HG03565 (cell line): ENCODE data around the gene SMTN.
"Not testable (repeated sequence)": the region's sequence is repeated elsewhere in the genome, so short reads cannot be mapped to it uniquely, and the experiment has no call there.

Experiments
- ATAC-seq: cut with Tn5 transposase; IDR thresholded peaks from one replicate; pipeline ENCODE4 v1.9.1; 2021; ENCODE audit warnings: mild to moderate bottlenecking, moderate library complexity; ENCODE audit not compliant: unreplicated experiment

The SMTN gene

DNA sequence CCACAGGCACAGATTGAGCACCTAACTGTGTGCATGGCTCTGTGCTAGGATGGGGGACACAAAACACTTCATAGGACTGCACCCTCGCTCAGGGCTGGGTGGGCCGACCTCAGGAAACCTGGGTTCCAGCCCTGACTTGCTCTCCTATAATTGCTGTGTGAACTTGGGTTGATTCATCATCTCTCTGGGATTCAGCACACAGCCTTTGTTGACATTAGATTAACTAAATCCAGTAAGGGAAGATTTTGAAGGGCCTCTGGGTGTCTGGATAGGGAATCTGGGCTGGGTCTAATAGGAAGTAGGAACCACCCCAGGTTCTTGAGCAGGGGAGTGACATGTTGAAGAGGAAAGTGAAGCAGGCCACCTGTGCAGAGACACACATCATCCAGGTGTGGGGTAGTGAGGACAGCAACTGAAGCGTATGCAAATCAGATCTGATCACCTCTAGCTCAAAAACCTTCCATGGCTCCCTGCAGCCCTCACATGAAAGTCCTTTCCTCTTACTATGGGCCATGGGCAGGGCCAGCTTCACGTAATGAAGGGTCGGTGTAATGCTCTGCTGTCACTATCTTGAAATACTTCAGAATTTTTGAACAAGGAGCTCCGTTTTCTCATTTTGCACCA, 11.3 kb upstream of the SMTN start:
- ATAC-seq: not testable (repeated sequence)

DNA sequence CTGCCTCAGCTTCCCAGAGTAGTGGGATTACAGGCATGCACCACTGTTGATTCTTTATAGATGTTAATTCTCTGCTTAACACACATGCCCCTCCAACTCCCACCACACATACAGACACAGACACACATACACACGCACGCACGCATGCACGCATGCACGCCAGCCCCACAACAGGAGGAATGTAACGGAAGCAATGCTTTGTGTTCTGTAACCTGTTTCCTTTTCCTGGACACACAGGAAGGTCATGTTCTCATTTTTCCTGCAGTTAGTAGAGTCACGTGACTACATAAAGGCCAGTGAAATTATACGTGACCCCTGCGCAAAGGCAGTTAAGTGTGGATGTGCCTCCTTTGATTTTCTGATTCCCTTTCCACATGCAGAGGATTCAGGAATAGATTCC, 8.0 kb upstream of the SMTN start:
- not testable (repeated sequence) for ATAC-seq

GRCh38 chr22:31073545-31074145, 7.5 kb upstream of the SMTN start:
- not testable (repeated sequence) for ATAC-seq

DNA sequence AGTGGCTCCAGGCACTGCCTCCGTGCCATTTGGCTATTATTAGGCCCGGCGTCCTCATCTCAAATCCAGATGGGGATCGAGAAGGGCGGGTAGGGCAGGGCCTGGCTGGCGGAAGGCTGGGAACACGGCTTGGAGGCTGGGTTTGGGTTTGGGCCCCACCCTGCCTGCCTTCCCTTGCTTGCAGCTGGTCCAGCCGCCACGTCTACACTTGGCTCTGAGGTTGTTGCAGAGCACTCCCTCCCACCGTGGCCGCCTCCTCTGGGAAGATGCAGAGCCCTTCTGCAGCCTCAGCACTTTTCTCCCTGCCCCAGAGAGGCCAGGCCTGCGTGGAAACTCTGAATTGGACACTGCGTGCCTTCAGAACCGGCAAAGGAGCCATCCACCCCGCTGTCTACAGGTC, 5.2 kb upstream of the SMTN start:
- ATAC-seq: no peak

DNA sequence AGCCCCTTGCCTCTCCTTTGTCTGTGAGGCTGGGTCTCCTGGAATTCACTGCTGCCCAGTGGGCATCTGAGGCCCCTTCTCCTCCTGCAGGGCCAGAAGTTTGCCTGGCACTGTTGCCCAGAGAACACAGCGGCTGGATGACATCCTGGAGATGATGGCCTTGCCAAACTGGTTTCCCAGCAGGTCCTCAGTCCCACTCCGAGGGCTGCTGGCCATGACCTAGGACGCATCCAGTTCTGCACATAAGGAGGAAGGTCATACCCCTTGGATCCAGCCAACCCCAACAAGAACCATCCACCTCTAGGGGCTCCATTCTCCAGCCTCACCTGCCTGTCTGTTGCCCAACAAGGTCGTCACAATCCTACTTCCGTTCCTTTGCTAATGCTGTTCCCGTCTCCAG, 3.4 kb upstream of the SMTN start:
- ATAC-seq: no peak

DNA sequence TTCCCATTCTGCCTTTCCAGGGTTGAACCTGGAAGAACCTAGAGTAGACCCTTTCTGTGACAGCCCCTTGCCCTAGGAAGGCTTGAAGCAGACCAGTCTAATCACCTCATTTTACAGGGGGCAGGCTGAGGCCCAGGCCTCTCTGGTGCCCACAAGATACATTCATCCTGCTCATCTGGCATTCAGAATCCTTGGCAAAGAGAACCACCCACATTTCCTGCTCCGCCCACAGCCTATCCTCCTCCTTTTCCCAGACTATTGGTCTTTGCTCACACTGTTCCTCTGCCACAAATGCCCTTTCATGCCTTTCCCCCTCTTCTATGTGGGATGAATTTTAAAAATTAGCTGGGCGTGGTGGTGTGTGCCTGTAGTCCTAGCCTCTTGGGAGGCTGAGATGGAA, 2.7 kb upstream of the SMTN start:
- ATAC-seq: not testable (repeated sequence)

- no peak for ATAC-seq
These were observed 1.9 kb upstream of the SMTN start for GRCh38 chr22:31079095-31079642.

- ATAC-seq: no peak
These were observed 812 bp upstream of the SMTN start for GRCh38 chr22:31080164-31080847.

DNA sequence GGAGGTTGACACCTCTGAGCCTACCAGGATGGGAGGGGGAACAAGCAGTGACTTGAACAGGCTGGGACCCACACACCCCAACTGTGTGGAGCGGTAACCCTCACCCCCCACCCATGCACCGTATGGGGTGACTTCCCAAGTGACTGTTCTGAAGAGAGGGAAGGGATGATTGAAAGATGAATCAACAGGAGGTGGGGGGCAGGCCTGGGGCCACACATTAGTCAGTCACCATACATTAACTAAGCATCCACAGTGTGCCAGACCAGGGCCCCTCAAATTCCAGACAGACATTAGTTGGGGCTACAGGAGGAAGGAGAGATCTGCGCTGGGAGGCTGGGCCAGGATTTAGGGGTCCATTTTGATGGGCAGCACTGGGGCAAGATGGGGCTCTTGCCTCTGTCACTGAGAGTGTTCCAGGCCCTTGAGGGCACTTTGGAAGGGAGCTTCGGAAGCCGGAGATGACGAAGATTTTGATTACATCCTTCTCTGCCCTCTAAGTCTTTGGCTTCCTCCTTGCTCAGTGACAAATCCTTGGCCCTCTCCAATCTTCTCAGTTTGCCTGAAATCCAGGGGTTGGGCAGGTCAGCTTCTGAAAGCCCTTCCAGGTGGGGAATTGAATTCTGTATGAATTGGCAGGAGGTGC, 966 bp downstream of the SMTN start:
- no peak for ATAC-seq

GRCh38 chr22:31082606-31083376, 1.7 kb downstream of the SMTN start:
- no peak for ATAC-seq

DNA sequence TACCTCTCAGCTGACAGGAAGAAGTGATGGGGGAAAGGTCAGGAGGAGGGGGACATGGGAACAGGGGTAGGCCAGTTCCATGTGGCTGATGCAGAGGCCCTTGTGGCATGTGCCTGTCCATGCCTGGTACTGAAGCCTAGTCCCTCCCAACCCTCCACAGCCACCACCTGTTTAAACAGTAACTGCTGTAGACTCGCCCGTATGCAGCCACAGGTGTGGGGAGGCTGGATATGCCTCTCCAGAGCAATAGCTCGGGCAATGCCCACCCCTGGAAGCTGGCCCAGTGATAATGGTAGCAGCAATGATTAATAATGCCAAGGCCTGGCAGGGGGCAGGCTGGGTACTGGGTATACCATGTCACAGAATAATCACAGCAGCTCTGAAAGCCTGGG, 2.3 kb downstream of the SMTN start:
- ATAC-seq: no peak

GRCh38 chr22:31083923-31084810, 3.0 kb downstream of the SMTN start:
- no peak for ATAC-seq

DNA sequence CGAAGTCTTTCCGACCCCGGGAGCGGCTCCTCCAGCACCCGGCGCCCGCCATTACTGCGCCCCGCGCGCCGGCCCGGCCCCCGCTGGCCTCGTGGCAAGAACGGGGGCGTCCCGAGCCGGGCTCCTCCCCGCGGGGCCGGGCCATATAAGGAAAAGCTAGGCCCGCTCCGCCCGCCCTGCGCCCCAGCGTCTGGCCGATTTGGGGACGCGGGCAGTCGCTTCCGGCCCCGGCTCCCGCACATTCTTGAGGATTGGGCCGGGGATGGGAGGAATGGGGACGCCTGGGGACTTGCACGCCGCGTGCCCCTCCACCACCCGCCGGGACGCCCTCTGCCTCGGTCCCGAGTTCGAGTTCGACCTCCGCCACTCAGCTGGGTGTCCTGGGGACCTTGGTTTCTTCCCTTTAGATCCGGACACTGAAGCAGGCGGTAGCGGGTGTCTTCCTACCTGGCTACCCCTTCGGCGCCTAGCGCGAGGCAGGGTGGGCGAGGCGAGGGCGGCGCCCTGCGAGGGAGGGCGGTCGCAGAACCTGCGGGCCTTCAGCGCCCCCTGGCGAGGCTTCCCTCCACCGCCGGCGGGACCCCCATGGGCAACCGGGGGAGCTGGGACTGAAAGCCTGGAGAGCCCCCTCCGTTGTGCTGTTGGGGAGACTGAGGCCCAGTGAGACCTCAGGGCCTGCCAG, 3.8 kb downstream of the SMTN start:
- peak; percentile 49 for ATAC-seq

DNA sequence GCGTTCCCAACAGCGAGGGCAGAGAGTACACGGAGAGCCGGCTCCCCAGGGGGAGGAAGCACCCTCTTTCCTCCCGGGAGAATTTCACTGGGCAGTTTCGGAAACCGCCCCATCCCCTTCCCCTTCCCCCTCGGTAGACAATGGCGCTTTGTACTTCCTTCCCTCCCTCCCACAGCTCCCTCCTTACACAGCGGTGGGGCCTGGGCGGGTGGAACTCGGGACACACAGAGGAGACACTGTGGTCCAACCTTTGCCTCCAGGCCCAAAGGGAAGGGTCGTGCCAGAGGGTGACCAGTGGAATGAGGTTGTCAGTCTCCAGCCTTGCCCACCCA, 4.3 kb downstream of the SMTN start:
- ATAC-seq: no peak

DNA sequence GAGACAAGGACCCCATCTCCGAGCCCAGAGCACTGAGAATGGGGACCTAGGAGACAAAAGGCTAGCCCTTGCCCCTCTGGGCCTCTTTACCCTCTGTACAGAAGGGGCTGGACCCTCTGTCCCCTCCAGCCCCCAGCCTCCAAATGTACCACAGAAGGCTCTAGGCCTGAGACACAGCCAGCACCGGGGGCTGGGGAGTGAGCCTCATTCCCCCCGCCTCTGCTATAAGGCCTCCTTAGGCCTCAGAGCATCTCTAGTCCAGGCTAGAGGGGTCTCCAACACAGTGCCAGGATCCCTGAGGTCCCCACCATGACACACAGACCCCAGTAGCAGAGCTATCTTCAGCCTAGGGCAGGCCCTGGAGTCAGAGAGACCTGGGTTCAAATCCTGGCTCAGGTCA, 4.8 kb downstream of the SMTN start:
- no peak for ATAC-seq

- ATAC-seq: no peak
These were observed 5.7 kb downstream of the SMTN start for GRCh38 chr22:31086703-31087330.

GRCh38 chr22:31087744-31088215, 6.7 kb downstream of the SMTN start:
- no peak for ATAC-seq

DNA sequence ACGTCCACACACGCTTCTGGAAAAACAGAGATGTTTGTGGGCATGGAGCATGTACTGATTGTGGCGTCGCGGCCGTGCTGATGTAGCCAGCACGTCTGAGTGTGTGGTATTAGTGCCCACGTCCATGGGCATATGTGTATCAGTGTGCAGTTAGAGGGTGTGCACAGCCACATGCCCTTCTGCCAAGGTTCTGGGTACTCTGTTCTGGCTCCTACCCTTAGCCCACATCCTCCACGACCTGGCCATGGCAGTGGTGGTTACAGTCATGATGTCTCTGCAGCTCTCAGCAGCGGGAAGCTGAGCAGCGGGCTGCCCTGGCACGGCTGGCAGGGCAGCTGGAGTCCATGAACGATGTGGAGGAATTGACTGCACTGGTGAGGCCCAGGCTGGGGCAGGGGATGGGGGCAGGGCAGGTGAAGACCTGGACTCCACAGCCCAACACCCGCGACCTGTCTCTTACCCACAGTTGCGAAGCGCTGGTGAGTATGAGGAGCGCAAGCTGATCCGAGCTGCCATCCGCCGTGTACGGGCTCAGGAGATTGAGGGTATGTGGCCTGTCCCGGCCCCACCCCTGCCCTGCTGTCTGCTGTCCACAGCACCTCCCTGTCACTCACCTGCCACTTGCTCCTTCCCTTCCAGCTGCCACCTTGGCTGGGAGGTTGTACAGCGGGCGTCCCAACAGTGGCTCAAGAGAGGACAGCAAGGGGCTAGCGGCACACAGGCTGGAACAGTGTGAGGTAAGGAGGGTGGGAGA, 7.3 kb downstream of the SMTN start:
- ATAC-seq: no peak
